ENCODE results near the gene TRPC4AP. TPM values are rescaled to one million over a fixed set of nuclear protein-coding genes. Genes with fewer than 3 reads are reported as not detected.

Gene TRPC4AP
- total and polyA plus RNA-seq, 2 of the 8 experiments (the other 6 are each of a cell fraction or from before 2014, with no cell fraction given), result 73.1 to 74.8 TPM

DNA sequence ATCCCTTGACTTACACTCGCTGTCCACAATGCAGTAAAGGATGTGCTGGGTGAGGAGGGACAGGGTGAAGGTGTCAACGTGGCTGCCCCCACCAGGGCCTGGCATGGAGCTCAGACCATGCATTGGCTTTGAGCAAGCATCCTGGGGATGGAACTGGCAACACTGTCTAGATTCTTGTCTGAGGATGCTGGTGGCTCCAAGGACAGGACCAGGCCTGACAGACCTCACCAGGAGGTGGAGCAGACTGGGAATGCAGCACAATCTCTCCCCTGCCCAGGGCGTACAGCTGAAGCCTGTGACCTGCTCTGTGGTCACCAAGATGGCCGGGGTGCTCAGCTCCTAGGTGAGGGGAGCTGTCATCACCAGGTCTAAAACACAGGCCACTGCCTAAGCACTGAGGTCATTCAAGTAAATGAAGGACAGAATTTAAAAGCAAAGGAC is 86.1 kb downstream of the TRPC4AP start:
- POLR2A ChIA-PET (ENCODE audit: partially characterized antibody), result interaction anchor here (1.2 to 1.4 kb wide), 2 partner anchors 9 to 135 kb away, joined by 3 read pairs; no protein-coding TSS in a partner anchor
- 93% methylated on average over 4 of the region's 4 CpGs; no CpG with 5 or more reads in 1 of the 2 experiments for whole genome bisulfite sequencing, 2 experiments (ENCODE audit: extremely low coverage in 1 of 2, insufficient coverage in 1 of 2, insufficient read length in 1 of 2, insufficient replicate concordance in 2 of 2, low coverage in 1 of 2, low lambda C conversion rate in 2 of 2, missing lambda C conversion rate in 1 of 2)
- H3K27ac ChIP-seq (ENCODE audit: low read depth, low read length), result no peak overlapping the region
- TF ChIP-seq JUN (IDR thresholded peaks at IDR 0.05; ENCODE audit: low read depth, low read length) (no peak), CHD2 (IDR thresholded peaks at IDR 0.05; ENCODE audit: low read length) (no peak), FOSL1 (IDR thresholded peaks at IDR 0.05; ENCODE audit: insufficient read depth, low read depth, low read length) (no peak), RNF2 (IDR thresholded peaks at IDR 0.05; ENCODE audit: borderline replicate concordance, low read depth, low read length, missing control alignments, poor library complexity, severe bottlenecking) (no peak), TAF7 (optimal IDR thresholded peaks at IDR 0.05; ENCODE audit: borderline replicate concordance, low read depth, low read length) (no peak), SAP30 (IDR thresholded peaks at IDR 0.05; ENCODE audit: insufficient read depth, insufficient replicate concordance, low read length) (no peak), KDM1A (IDR thresholded peaks at IDR 0.05; ENCODE audit: borderline replicate concordance, low read length) (no peak), YY1 (IDR thresholded peaks at IDR 0.05; ENCODE audit: low read depth, low read length) (no peak), RXRA (IDR thresholded peaks at IDR 0.05; ENCODE audit: insufficient read depth, low read depth, low read length) (no peak), TAF1 (IDR thresholded peaks at IDR 0.05; ENCODE audit: low read depth, low read length) (no peak), RFX5 (IDR thresholded peaks at IDR 0.05; ENCODE audit: borderline replicate concordance, low read depth, low read length) (no peak), SP2 (IDR thresholded peaks at IDR 0.05; ENCODE audit: low read length) (no peak), SP4 (IDR thresholded peaks at IDR 0.05; ENCODE audit: low read length) (no peak)

More for the DNA sequence above, 86.1 kb downstream of the TRPC4AP start:
- DNase-seq (ENCODE audit: low read depth in 1 of 2, low spot score in 2 of 2) (no peak), FAIRE-seq (no peak)
- H3K36me3 ChIP-seq (ENCODE audit: control insufficient read depth in 2 of 4, insufficient read depth in 4 of 4, low read length in 3 of 4), result peaks cover 20 to 88% (median 62%) of the 10 kb centered on the region in 4 experiments
- H3K4me2 ChIP-seq (ENCODE audit: insufficient read depth in 1 of 2, low read depth in 2 of 2, low read length in 2 of 2), result no peak overlapping the region
- no peak overlapping the region for H2BK5ac ChIP-seq (ENCODE audit: low read depth, low read length)
- no peaks in the 10 kb centered on the region for H3K9me3 ChIP-seq (ENCODE audit: insufficient read depth in 2 of 2, low read depth in 1 of 2, low read length in 1 of 2)
- H3K27me3 ChIP-seq (replicated peaks in 1 of 4; ENCODE audit: control insufficient read depth in 3 of 4, extremely low read depth in 1 of 4, insufficient read depth in 3 of 4, low read length in 3 of 4), result no peaks in the 10 kb centered on the region
- peaks cover 6 to 9% of the 10 kb centered on the region in 2 experiments for H4K20me1 ChIP-seq (replicated peaks in 1 of 2; ENCODE audit: control insufficient read depth in 1 of 2, insufficient read depth in 2 of 2, low read length in 2 of 2)
- H3K9ac ChIP-seq (replicated peaks in 1 of 4; ENCODE audit: extremely low read depth in 1 of 4, low read depth in 3 of 4, low read length in 3 of 4), result no peak overlapping the region
- no peak overlapping the region for H2AFZ ChIP-seq (ENCODE audit: low read length)
- H3K14ac ChIP-seq (ENCODE audit: insufficient read length), result no peak overlapping the region
- no peak overlapping the region for H3K56ac ChIP-seq (replicated peaks; ENCODE audit: insufficient read length, low read depth, low read length)
- H4K8ac ChIP-seq (ENCODE audit: extremely low read depth, insufficient read depth, low read length), result no peak overlapping the region; the same call in 1 of the 2 replicates
- H2BK120ac ChIP-seq (replicated peaks; ENCODE audit: low read depth, low read length), result no peak overlapping the region
- H3K4me1 ChIP-seq (replicated peaks in 1 of 4; ENCODE audit: control insufficient read depth in 3 of 4, insufficient read depth in 4 of 4, low read length in 3 of 4), result peaks cover 0 to 4% (median 0%) of the 10 kb centered on the region in 4 experiments; a peak in 2 of 7 replicates
- H2AK5ac ChIP-seq (ENCODE audit: low read depth, low read length), result no peak overlapping the region
- CTCF ChIA-PET (ENCODE audit: partially characterized antibody), result interaction anchor here (1.2 to 1.4 kb wide), 2 partner anchors 38 to 63 kb away, joined by 4 to 5 read pairs; no protein-coding TSS in a partner anchor
- H3K18ac ChIP-seq (ENCODE audit: extremely low read depth, low read length), result no peak overlapping the region
- H3K79me2 ChIP-seq (ENCODE audit: control insufficient read depth in 1 of 2, insufficient read depth in 2 of 2, low read length in 2 of 2), result no peaks in the 10 kb centered on the region
- no peak overlapping the region for H3K23ac ChIP-seq (ENCODE audit: insufficient read length)
- no peak overlapping the region for H3K4me3 ChIP-seq (ENCODE audit: extremely low read depth in 1 of 4, insufficient read depth in 2 of 4, low read depth in 3 of 4, low read length in 4 of 4)
- no peaks in the 10 kb centered on the region; the same call in 1 of the 2 replicates for H3K79me1 ChIP-seq (ENCODE audit: low read depth, low read length)
- no peak overlapping the region for H2BK15ac ChIP-seq (ENCODE audit: low read length)
- no peaks in the 10 kb centered on the region for H3K23me2 ChIP-seq (ENCODE audit: low read depth, low read length)
- no peak overlapping the region for H4K5ac ChIP-seq (ENCODE audit: insufficient read length, low read depth, low read length)
- H2BK20ac ChIP-seq (ENCODE audit: low read length), result no peak overlapping the region
- H2BK12ac ChIP-seq (ENCODE audit: low read depth, low read length), result no peak overlapping the region
- no peak overlapping the region for H3K4ac ChIP-seq (replicated peaks; ENCODE audit: insufficient read length, low read depth, low read length)
- no peak overlapping the region for H4K91ac ChIP-seq (replicated peaks; ENCODE audit: insufficient read length, low read length)

All from H1 (cell line).